Measurements from ENCODE around the gene MTMR1.

DNA sequence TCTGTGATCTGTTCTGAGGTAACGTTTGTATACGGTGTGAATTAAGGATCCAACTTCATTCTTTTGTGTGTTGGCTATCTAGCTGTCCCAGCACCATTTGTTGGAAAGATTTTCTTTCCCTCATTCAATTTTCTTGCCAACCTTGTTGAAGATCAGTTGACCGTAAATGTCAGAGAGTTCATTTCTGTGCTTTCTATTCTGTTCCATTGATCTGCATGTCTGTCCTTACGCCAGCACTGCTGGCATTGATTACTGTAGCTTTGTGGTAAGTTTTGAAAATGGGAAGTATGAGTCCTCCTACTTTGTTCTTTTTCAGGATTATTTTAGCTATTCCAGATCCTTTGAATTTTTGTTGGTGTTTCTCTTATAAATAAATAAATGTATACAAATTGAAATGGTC is 60.8 kb downstream of the MTMR1 start:
- TF ChIP-seq POLR2AphosphoS5 (IDR thresholded peaks at IDR 0.05; ENCODE audit: low read depth, low read length), result no peak
- TF ChIP-seq TAF1 (IDR thresholded peaks at IDR 0.05; ENCODE audit: borderline replicate concordance, insufficient read depth, low read length), result no peak
